HG02571 (cell line): Measurements from ENCODE around the gene NMUR2.

ENCODE experiments used
- ATAC-seq: cut with Tn5 transposase; IDR thresholded peaks from one replicate; pipeline ENCODE4 v1.9.1; 2021; ENCODE audit warnings: mild to moderate bottlenecking, moderate library complexity; ENCODE audit not compliant: unreplicated experiment

Gene NMUR2

DNA sequence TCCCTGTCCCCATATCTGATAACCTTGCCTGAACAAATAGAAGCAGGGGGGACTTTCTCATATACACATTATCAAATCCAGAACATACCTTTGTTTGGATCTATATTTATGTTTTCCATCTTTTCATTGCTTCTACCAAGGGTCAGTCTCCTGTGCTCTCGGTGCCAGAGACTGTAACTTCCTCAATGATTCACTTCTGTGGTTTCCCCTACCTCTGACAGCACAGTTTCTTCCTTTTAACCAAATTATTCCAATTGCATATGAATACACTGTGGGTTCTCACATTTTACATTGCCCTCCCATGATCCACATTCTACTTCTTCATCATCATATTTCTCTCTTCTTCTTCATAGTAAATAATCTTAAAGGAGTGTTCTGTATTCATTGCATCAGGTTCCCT lies 32.2 kb downstream of the NMUR2 start:
- ATAC-seq = no peak

- no peak for ATAC-seq
Observed at GRCh38 chr5:152369298-152369697, 35.8 kb downstream of the NMUR2 start.

DNA sequence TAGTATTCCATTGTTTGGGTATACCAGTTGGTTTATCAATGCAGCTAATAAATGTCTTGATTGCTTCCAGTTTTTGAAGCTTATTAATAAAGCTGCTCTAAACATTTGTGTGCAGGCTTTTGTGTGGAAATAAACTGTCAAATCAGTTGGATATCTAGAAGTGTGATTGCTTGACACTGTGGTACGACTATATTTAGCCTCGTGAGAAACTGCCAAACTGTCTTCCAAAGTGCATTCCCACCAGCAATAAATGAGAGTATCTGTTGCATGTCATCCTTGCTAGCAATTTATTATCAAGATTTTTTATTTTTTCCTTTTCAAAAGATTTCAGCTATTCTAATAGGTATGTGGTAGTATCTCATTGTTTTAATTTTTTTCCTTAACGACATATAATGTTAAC lies 37.5 kb downstream of the NMUR2 start:
- ATAC-seq = no peak

GRCh38 chr5:152366716-152367115 lies 38.4 kb downstream of the NMUR2 start:
- no peak for ATAC-seq

GRCh38 chr5:152364899-152365298 lies 40.2 kb downstream of the NMUR2 start:
- no peak for ATAC-seq

GRCh38 chr5:152364172-152364571 lies 40.9 kb downstream of the NMUR2 start:
- no peak for ATAC-seq

GRCh38 chr5:152358861-152359568 lies 46.1 kb downstream of the NMUR2 start:
- no peak for ATAC-seq

DNA sequence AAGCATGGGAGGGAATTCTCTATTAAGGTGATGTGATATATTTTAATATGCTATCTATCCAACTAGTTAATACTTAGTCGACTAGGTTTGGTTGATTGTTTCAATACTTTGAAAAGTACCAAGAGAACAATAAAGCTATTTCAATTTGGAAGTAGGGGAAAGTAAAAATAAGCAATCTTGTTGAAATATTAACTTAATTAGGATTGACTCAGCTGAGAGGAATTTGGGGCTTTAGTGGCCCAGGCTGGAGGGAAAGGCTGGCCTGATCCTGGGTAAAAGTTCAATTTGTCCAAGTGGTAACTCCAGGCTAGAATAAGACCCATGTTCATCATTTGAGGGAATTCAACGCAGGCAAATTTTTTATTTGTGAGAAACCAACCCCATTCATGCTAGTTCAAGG lies 48.6 kb downstream of the NMUR2 start:
- ATAC-seq = no peak

- ATAC-seq = no peak
Observed at GRCh38 chr5:152355061-152355460, 50.0 kb downstream of the NMUR2 start.

DNA sequence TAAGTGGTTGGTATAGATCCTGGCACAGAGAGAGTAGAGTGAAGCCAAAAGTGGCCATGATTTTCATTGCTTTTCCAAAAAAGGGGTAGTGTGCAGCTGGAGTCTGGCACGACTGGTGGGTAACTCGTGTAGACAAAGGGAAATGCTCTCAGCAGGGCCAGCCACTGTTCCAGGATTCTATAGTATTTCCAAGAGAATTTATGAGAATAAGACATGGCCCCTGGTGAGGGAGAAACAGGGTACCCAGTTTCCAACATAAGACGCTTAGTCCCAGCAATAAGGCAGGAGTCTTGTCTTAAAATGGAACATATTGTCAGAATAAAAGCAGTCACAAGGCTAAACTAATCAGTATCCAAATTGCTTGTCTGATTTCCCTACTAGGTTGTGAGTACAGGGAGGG lies 52.1 kb downstream of the NMUR2 start:
- ATAC-seq = no peak

- no peak for ATAC-seq
Observed at GRCh38 chr5:152349683-152350526, 55.2 kb downstream of the NMUR2 start.
